GM12878 (cell line): ENCODE data around the gene CACNA1A. TPM values are rescaled to one million over a fixed set of nuclear protein-coding genes. Genes with fewer than 3 reads are reported as not detected.

Experiments
- ATAC-seq: fragments of 200-7000 bp; cut with Tn5 transposase; 3 replicates; pipeline ENCODE4 v1.9.1; 2020; ENCODE audit warnings: mild to moderate bottlenecking, moderate library complexity
- BruUV-seq: library from RNA; stranded (reverse); fragments of 400-500 nt; replicated peaks from 2 replicates; lab custom pipeline; 2021; lab: Mats Ljungman, UMichigan
- CTCF ChIA-PET: fragments of 300-600 bp; sonication (Branson Sonifier 250); formaldehyde crosslinking; extraction: SDS; loops from one replicate; lab custom pipeline; 2021; ENCODE audit warnings: inconsistent platforms; lab: Yijun Ruan, JAX
- POLR2A ChIA-PET: fragments of 350-600 bp; formaldehyde crosslinking; extraction: SDS; loops from one replicate; lab custom pipeline; 2021; ENCODE audit warnings: inconsistent platforms; lab: Charles Lee
- RAD21 ChIA-PET: fragments of 300-600 bp; sonication (Branson Sonifier 250); formaldehyde crosslinking; loops from one replicate; lab custom pipeline; 2023; ENCODE audit warnings: antibody characterized with exemption; ENCODE audit not compliant: unreplicated experiment; lab: Charles Lee
- SMC1A ChIA-PET: fragments of 300-600 bp; sonication (Branson Sonifier 250); formaldehyde crosslinking; loops from one replicate; lab custom pipeline; 2023; ENCODE audit not compliant: unreplicated experiment, uncharacterized antibody; lab: Charles Lee
- DNase-seq: peaks from one replicate; pipeline ENCODE4 v3.0.0-alpha.2; 2011; ENCODE audit warnings: low read depth, low spot score
- FAIRE-seq: peaks from 3 replicates; lab custom pipeline; 2011; peaks lifted over from hg19 to GRCh38; lab: Jason Lieb, UNC
- H2AFZ ChIP-seq: 2 replicates; pipeline ENCODE4 v1.6.0; 2011; ENCODE audit warnings: low read depth, low read length, control low read depth; ENCODE audit not compliant: control insufficient read depth
- H3K27ac ChIP-seq: 2 replicates; pipeline ENCODE4 v1.5.1; 2011; ENCODE audit warnings: control low read depth; ENCODE audit not compliant: control insufficient read depth, insufficient read depth
- H3K27me3 ChIP-seq, 2 experiments: replicated peaks in 1 of 2; 2 replicates each; pipeline versions ENCODE4 v1.6.0 to v1.6.1; 2011; ENCODE audit warnings: low read length in 1 of 2; ENCODE audit not compliant: control insufficient read depth in 2 of 2, insufficient read depth in 2 of 2
- H3K36me3 ChIP-seq, 2 experiments: 2 replicates each; pipeline ENCODE4 v1.5.1; 2011; ENCODE audit warnings: low read length in 1 of 2; ENCODE audit not compliant: control insufficient read depth in 2 of 2, insufficient read depth in 2 of 2
- H3K4me1 ChIP-seq: 2 replicates; pipeline ENCODE4 v1.6.1; 2011; ENCODE audit warnings: mild to moderate bottlenecking, low read length, moderate library complexity, mixed read lengths; ENCODE audit not compliant: control insufficient read depth, insufficient read depth
- H3K4me2 ChIP-seq: 2 replicates; pipeline ENCODE4 v1.6.0; 2011; ENCODE audit warnings: control low read depth; ENCODE audit not compliant: control insufficient read depth, insufficient read depth
- H3K4me3 ChIP-seq: fragments of 200-600 bp; sonication (generic); 2 replicates; pipeline ENCODE4 v1.5.1; 2016
- H3K79me2 ChIP-seq: 2 replicates; pipeline ENCODE4 v1.6.0; 2011; ENCODE audit warnings: low read length; ENCODE audit not compliant: control insufficient read depth, insufficient read depth
- H3K9ac ChIP-seq: 2 replicates; pipeline ENCODE4 v1.8.0; 2011; ENCODE audit warnings: low read length, control low read depth, mixed read lengths; ENCODE audit not compliant: control insufficient read depth, insufficient read depth
- H3K9me3 ChIP-seq: replicated peaks from 3 replicates; pipeline ENCODE4 v1.5.1; 2011; ENCODE audit warnings: mild to moderate bottlenecking, low read length; ENCODE audit not compliant: control insufficient read depth, insufficient read depth
- H4K20me1 ChIP-seq: 2 replicates; pipeline ENCODE4 v1.6.0; 2011; ENCODE audit not compliant: control insufficient read depth, insufficient read depth
- GABPA ChIP-seq: IDR thresholded peaks from 2 replicates; pipeline ENCODE4 v1.6.1; 2014; ENCODE audit warnings: antibody characterized with exemption, low read depth, mild to moderate bottlenecking, inconsistent platforms
- IRF5 ChIP-seq: fragments of 450-650 bp; IDR thresholded peaks from 2 replicates; pipeline ENCODE4 v1.6.1; 2017; ENCODE audit warnings: borderline replicate concordance
- POLR2A ChIP-seq: IDR thresholded peaks from 2 replicates; pipeline ENCODE4 v1.6.1; 2011; ENCODE audit warnings: low read depth, mild to moderate bottlenecking, low read length
- SIX5 ChIP-seq: IDR thresholded peaks from 2 replicates; pipeline ENCODE4 v1.6.1; 2011; ENCODE audit warnings: mild to moderate bottlenecking, low read depth, low read length, moderate library complexity; ENCODE audit not compliant: severe bottlenecking
- WGBS: methylation state at CpG from one replicate; pipeline ENCODE4 v1.1.6; 2016; ENCODE audit warnings: low lambda C conversion rate; ENCODE audit not compliant: insufficient replicate concordance, insufficient coverage; ENCODE audit errors: missing lambda C conversion rate; 5-methylcytosine and 5-hydroxymethylcytosine counted together
- in situ Hi-C: fragments of 300-500 bp; cut with MboI; formaldehyde crosslinking; loops from 9 replicates; pipeline ENCODE4 v1.14.3; 2018; ENCODE audit warnings: mixed read lengths
- intact Hi-C: fragments of 100-400 bp; cut with micrococcal nuclease; formaldehyde crosslinking; loops from one replicate; pipeline ENCODE4 v1.14.2; 2022; ENCODE audit not compliant: unreplicated experiment
- polyA plus RNA-seq, 11 experiments: library from polyadenylated mRNA; depleted of rRNA in 4 of 11; unstranded in 6 of 11; stranded (reverse) in 5 of 11; fragments of >200 nt; fragmentation: Nextera tagmentation in 4 of 11; fragmentation: Illumina TruSeq in 1 of 11; extraction: Ambion mirVana in 4 of 11; extraction: Trizol in 1 of 11; gene quantifications; 1 replicate in 1 of 11; 2 replicates in 10 of 11; pipeline versions ENCODE4 v1.2.1 to v1.2.3, GENCODE V29; 2011 to 2016; ENCODE audit warnings: inconsistent platforms in 2 of 11, missing spikeins in 2 of 11, low read depth in 1 of 11
- total RNA-seq, 4 experiments: library from RNA; depleted of rRNA in 3 of 4; stranded (reverse); fragments of >200 nt in 3 of 4; fragmentation: Illumina TruSeq in 1 of 4; extraction: Trizol in 1 of 4; gene quantifications; 2 replicates each; pipeline versions ENCODE4 v1.2.1 to v1.2.3, GENCODE V29; 2013 to 2021

The CACNA1A gene
- total and polyA plus RNA-seq, 10 of the 15 experiments (the other 5 are each of a cell fraction or from before 2014, with no cell fraction given): 1.1 to 4.4 (median 2.5) TPM

- ChIA-PET CTCF (interaction anchor here (0.8 kb wide), 1 partner anchor 31 kb away, joined by 4 read pairs; no protein-coding TSS in a partner anchor), POLR2A (no interaction called here), SMC1A (no interaction called here), RAD21 (no interaction called here)
- TF ChIP-seq POLR2A: no peak
- DNase-seq: no peak
- 17% methylated on average over 4 of the region's 4 CpGs for WGBS
- Histone ChIP-seq H3K4me1 (no peaks in the 10 kb centered on the region), H2AFZ (no peak overlapping the region), H3K4me2 (no peak overlapping the region), H3K27ac (no peak overlapping the region), H4K20me1 (no peaks in the 10 kb centered on the region), H3K4me3 (no peak overlapping the region), H3K27me3 (no peaks in the 10 kb centered on the region), H3K36me3 (no peaks in the 10 kb centered on the region), H3K9me3 (no peaks in the 10 kb centered on the region), H3K9ac (no peak overlapping the region), H3K79me2 (no peaks in the 10 kb centered on the region)
- BruUV-seq: no TSS peak
- in situ Hi-C loops: no loop called here
- no peak for ATAC-seq
- intact Hi-C loops: no loop called here
- FAIRE-seq: no peak
Observed at GRCh38 chr19:13398182-13398581, 108.1 kb downstream of the CACNA1A start.

DNA sequence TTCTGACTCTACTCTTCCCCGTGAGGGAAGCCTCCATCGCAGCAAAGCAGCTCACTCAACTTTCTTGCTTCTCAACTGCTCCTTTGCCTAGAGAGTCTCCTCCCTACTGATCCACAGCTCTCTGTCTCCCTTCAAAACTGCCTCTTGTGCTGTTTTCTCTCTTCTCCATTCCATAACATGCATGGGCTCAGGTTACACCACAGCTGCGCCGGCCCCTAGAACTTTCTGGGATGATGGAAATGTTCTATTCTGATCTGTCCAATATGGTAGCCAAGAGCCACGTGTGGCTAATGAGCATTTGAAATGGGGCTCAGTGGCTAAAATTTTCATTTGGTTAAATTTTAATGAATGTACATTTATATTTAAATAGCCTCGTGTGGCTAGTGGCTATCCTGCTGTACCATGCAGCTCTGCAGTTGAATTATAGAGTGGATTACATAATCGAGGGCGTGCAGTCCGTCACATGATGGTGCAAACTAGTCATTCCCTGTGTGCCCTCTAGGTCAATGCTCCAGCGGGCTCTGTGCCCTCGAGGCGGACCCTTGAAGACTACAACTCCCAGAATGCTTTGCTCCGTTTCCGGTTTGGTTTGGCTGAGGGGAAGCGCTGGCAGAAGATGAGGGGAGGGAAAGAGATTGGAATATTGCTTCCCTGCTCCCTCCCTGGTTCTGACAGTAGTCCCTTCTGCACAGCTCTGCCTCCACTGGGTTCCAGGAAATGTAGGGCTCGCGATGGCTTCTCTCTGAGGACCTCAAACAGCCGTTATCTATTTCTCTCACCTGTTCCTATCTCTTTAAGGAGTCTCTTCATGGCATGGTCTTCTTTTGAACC is 109.8 kb downstream of the CACNA1A start:
- in situ Hi-C loops: no loop called here
- Histone ChIP-seq H3K36me3 (no peaks in the 10 kb centered on the region), H3K9ac (no peak overlapping the region), H3K4me3 (no peak overlapping the region), H2AFZ (no peak overlapping the region), H3K9me3 (no peaks in the 10 kb centered on the region), H3K79me2 (no peaks in the 10 kb centered on the region), H4K20me1 (no peaks in the 10 kb centered on the region), H3K27me3 (no peaks in the 10 kb centered on the region), H3K4me1 (no peaks in the 10 kb centered on the region), H3K27ac (no peak overlapping the region), H3K4me2 (no peak overlapping the region)
- BruUV-seq: no TSS peak
- WGBS: 34% methylated on average over 18 of the region's 18 CpGs
- ChIA-PET CTCF (no interaction called here), RAD21 (no interaction called here), SMC1A (no interaction called here), POLR2A (no interaction called here)
- DNase-seq (no peak), ATAC-seq (peak; percentile 23; the same call in 1 of the 3 replicates), FAIRE-seq (no peak)
- TF ChIP-seq SIX5 (peak; percentile 50), IRF5 (no peak), GABPA (peak; percentile 54; the same call in 1 of the 2 replicates)
- intact Hi-C loops: no loop called here
